NCI-H1436 (cell line): ENCODE data around the gene PAK5.

Experiments used
- DNase-seq: peaks from one replicate; lab custom pipeline; 2025; lab: John Stamatoyannopoulos, UW

The PAK5 gene

GRCh38 chr20:9789131-9789530 lies 49.7 kb downstream of the PAK5 start:
- no peak for DNase-seq

- DNase-seq = no peak
Observed at GRCh38 chr20:9775176-9775575, 63.7 kb downstream of the PAK5 start.

- DNase-seq = no peak
Observed at GRCh38 chr20:9769954-9770353, 68.9 kb downstream of the PAK5 start.

- DNase-seq = no peak
Observed at GRCh38 chr20:9761476-9761875, 77.4 kb downstream of the PAK5 start.

GRCh38 chr20:9759392-9759791 lies 79.5 kb downstream of the PAK5 start:
- DNase-seq = no peak

GRCh38 chr20:9758752-9759151 lies 80.1 kb downstream of the PAK5 start:
- DNase-seq = no peak

GRCh38 chr20:9756660-9757059 lies 82.2 kb downstream of the PAK5 start:
- no peak for DNase-seq

- DNase-seq = no peak
Observed at GRCh38 chr20:9755301-9755700, 83.6 kb downstream of the PAK5 start.

- no peak for DNase-seq
Observed at GRCh38 chr20:9744551-9744950, 94.3 kb downstream of the PAK5 start.

- DNase-seq = no peak
Observed at GRCh38 chr20:9743871-9744270, 95.0 kb downstream of the PAK5 start.

GRCh38 chr20:9742821-9743220 lies 96.1 kb downstream of the PAK5 start:
- DNase-seq = no peak

- DNase-seq = no peak
Observed at GRCh38 chr20:9741996-9742395, 96.9 kb downstream of the PAK5 start.

- DNase-seq = no peak
Observed at GRCh38 chr20:9740486-9740885, 98.4 kb downstream of the PAK5 start.

GRCh38 chr20:9739991-9740390 lies 98.9 kb downstream of the PAK5 start:
- no peak for DNase-seq

- DNase-seq = no peak
Observed at GRCh38 chr20:9736373-9736772, 102.5 kb downstream of the PAK5 start.

- DNase-seq = no peak
Observed at GRCh38 chr20:9723501-9724202, 115.2 kb downstream of the PAK5 start.

GRCh38 chr20:9711872-9712271 lies 127.0 kb downstream of the PAK5 start:
- DNase-seq = no peak

GRCh38 chr20:9710685-9711084 lies 128.2 kb downstream of the PAK5 start:
- DNase-seq = no peak

GRCh38 chr20:9705722-9706476 lies 133.0 kb downstream of the PAK5 start:
- no peak for DNase-seq

GRCh38 chr20:9699181-9699580 lies 139.7 kb downstream of the PAK5 start:
- no peak for DNase-seq

GRCh38 chr20:9689041-9689440 lies 149.8 kb downstream of the PAK5 start:
- DNase-seq = no peak

GRCh38 chr20:9686866-9687265 lies 152.0 kb downstream of the PAK5 start:
- no peak for DNase-seq

- DNase-seq = no peak
Observed at GRCh38 chr20:9686455-9686854, 152.4 kb downstream of the PAK5 start.

GRCh38 chr20:9686001-9686400 lies 152.9 kb downstream of the PAK5 start:
- DNase-seq = no peak
